Activated T-cell treated with anti-CD3 and anti-CD28 coated beads, Interleukin-2, amount 50 U/mL, for 1 hour (primary cell): ENCODE measurements around the gene DEFB113.

Experiments
- DNase-seq: peaks from one replicate; pipeline ENCODE4 v3.0.0-alpha.2; 2020

Gene DEFB113

DNA sequence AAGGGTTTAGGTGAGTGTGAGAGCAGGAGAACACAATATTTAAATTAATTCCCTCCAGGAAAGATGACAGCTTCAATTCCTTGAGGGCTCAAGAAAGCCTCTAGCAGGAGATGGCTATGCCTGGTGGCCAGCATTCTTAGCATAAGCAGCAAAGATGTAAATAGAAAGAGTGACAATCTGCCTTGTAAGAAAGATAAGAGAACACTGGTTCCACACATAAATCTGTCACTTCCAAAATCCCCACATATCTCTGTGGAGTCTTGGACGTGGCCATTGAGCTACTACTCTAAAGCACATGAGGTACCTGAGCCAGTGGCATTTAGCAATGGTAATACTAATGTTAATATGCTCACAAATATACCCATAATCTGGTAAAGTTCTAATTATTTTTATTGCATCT, 34.7 kb downstream of the DEFB113 start:
- no peak for DNase-seq

DNA sequence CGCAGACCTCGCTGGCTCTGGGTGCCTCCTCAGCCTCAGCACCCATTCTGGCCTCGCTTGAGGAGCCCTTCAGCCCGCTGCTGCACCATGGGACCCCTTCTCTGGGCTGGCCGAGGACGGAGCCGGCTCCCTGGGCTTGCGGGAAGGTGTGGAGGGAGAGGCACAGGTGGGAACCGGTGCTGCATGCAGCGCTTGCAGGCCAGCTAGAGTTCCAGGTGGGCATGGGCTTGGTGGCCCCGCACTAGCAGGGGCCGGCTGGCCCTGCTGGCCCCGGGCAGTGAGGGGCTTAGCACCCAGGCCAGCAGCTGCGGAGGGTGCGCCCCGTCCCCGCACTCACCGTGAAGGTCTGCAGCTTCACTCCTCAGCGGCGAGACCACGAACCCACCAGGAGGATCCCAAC, 35.9 kb downstream of the DEFB113 start:
- DNase-seq, result peak; percentile 16

DNA sequence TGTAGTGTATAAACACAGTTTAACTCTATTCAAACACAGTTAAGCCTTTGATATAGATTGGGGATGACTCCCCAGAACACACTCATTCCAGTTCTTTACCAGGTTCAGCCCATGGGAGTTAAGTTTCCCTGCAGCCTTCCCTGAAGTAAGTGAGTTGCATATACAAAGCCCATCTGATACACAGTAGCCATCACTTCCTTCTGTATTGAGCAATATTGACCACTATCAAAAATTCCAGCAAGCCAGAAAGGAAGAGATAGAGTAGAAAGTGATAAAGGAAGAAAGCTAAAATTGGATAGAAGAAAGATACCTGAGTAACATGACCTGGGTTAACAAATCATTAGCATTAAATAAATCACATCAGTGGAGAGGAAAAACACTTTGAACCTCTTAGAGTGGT, 40.1 kb downstream of the DEFB113 start:
- DNase-seq, result no peak

DNA sequence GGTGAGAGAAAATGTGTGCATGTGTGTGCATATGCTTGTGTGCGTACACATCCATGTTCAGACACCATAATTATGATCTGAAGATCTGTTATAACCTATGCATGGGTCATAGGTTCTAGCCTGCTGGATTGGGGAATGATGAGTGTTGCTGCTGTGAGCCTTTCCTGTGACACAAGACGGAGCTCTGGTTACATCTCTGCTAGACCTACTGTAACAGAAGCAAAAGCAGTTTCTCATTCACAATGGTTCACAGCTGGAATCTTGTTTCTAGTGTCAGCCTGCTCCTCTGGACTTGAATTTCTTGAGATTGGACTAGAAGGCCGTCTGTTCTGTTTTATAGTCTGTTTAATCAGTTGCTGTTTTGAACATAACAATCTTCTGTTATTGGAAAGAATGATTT, 45.6 kb downstream of the DEFB113 start:
- no peak for DNase-seq

DNA sequence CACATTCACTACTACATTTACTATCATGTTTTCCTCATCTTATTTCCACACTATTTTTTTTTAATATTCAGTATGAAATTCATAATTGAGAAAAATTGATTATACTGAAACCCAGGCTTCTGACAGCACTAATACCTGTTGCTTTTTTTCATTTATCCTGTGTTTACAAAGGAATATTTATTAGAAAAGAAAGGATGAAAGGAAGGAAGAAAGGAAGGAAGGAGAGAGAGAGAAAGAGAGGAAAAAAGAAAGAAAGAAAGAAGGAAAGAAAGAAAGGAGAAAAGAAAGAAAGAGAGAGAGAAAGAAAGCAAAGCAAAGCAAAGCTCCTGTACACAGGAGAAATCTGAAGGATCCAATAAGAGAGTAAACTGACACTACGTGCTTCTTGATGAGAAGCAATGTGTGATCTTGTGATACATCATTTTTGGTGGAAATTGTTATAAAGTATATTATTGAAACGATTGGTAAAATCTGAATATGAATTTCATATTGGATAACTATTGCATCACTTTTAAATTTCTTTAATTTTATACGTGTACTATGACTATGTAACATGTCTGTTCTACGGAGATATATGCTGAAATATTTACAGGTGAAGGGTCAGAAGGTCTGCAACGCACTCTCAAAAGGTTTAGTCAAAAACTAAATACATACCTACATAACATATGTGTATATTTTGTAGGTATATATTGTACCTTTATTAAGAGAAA, 49.3 kb downstream of the DEFB113 start:
- no peak for DNase-seq

DNA sequence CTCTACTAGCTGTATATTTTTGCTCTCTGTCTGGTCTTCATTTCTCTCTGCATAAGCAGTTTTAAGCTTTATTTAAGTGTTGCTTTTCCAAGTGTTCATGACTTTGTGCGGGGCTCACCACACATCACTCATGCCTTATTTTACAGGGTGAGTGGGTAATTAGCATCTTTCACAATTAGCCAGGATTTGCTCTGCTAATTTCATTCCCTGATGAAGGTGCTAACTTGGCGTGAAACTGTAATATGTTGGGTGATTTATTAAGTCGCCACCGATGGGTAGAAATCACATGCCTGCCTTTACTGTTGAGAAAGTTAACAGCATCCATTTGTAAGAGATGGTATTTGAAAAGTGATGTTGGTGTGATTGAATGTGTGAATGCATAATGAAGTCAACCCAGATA, 50.2 kb downstream of the DEFB113 start:
- DNase-seq, result no peak

DNA sequence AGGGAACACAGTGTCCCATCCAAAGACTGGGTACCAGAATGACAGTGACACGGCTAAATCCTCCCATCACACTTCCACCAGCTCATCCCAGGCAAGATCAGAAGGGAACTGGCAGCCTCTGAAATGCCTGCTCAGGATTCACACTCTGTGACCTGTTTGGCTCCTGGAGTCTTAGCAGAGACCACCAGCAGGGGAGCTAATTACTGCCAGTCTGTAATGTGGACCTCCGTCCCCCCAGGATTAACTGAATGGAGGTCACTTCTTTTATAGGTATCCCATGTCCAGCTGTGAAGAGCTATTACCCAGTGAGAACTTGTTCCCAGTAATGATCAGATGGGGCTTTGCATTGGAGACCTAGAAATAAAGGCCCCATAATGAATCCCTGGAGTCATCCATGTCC, 50.6 kb downstream of the DEFB113 start:
- no peak for DNase-seq
